ENCODE results near the gene USO1.
"Not testable (repeated sequence)": the region's sequence is repeated elsewhere in the genome, so short reads cannot be mapped to it uniquely, and the experiment has no call there.

USO1 gene

GRCh38 chr4:75771607-75772006, 47.2 kb downstream of the USO1 start:
- DNase-seq (ENCODE audit: low spot score): no peak

DNA sequence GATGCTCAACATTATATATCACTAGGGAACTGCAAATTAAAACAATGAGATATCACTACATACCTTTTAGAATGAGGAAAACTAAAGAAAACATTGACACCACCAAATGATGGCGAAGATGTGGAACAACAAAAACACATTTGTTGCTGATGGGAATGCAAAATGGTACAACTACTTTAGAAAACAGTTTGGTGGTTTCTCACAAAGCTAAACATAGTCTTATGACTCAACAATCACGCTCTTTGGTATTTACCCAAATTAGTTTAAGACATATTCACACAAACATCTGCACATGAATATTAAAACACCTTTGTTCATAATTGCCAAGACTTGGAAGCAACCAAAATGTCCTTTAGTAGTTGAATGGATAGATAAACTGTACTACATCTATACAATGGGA, 53.2 kb downstream of the USO1 start:
- no peak for DNase-seq (ENCODE audit: low spot score)

DNA sequence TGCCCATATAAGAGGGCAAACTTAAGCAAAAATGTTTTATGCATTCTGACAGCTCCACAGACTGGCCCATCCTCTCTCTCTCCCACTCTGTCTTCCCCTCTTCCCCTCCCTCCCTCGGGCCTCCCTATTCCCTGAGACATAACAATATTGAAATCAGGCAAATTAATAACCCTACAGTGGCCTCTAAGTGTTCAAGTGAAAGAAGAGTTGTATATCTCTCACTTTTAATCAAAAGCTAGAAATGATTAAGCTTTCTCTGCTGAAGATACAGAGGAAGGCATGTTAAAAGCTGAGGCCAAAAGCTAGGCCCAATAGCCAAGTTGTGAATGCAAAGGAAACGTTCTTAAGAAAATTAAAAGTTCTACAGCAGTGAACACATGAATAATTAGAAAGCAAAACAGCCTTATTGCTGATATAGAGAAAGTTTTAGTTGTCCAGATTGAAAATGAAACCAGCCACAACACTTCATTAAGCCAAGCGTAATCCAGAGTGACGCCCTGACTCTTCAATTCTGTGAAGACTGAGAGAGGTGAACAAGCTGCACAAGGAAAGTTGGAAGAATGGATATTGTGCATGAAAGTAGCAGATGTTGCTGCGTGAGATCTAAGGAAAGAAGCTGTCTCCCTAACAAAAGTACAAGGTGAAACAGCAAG, 54.9 kb downstream of the USO1 start:
- no peak for DNase-seq (ENCODE audit: low spot score)

- DNase-seq (ENCODE audit: low spot score): no peak
Measured at GRCh38 chr4:75781305-75781704, 56.9 kb downstream of the USO1 start.

DNA sequence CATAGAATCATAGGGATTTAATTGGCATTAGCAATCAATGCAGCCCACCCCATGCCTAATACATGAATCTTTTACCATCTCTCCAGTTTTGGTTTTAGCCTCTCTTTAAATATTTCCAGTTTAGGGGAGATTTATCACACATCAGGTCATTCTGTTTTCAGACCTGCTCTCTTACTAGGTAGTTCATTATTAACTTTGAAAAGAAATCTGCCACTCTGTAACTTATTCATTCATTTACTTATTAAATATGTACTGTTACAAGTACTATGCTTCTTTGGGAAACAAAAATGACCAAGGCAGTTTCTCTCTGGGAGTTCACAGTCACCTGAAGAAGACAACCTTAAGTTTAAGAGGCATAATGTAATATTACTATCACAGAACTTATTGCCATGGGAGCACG, 62.1 kb downstream of the USO1 start:
- DNase-seq (ENCODE audit: low spot score): no peak

- no peak for DNase-seq (ENCODE audit: low spot score)
Measured at GRCh38 chr4:75786938-75787337, 62.6 kb downstream of the USO1 start.

DNA sequence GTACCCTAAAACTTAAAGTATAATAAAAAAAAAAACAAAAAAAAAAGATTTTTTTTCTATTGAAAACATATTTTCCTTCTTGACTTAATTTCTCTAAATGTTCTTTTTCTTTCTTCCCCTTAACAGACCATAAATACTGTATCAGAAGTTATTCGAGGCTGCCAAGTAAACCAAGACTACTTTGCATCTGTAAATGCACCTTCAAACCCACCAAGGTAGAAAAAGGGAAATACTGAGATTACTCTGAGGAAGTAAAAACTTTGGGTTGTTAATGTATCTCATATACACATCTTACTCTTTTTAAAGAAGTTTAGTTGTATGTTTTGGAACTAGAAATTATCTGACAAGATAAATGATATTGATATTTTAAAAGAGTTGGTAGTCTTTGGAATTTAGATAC, 65.6 kb downstream of the USO1 start:
- no peak for DNase-seq (ENCODE audit: low spot score)

GRCh38 chr4:75800972-75801371, 76.6 kb downstream of the USO1 start:
- no peak for DNase-seq (ENCODE audit: low spot score)

GRCh38 chr4:75806035-75806434, 81.7 kb downstream of the USO1 start:
- DNase-seq (ENCODE audit: low spot score): not testable (repeated sequence)

- DNase-seq (ENCODE audit: low spot score): no peak
Measured at GRCh38 chr4:75817901-75818300, 93.5 kb downstream of the USO1 start.

- no peak for DNase-seq (ENCODE audit: low spot score)
Measured at GRCh38 chr4:75819121-75819520, 94.7 kb downstream of the USO1 start.

GRCh38 chr4:75820197-75820596, 95.8 kb downstream of the USO1 start:
- DNase-seq (ENCODE audit: low spot score): no peak

DNA sequence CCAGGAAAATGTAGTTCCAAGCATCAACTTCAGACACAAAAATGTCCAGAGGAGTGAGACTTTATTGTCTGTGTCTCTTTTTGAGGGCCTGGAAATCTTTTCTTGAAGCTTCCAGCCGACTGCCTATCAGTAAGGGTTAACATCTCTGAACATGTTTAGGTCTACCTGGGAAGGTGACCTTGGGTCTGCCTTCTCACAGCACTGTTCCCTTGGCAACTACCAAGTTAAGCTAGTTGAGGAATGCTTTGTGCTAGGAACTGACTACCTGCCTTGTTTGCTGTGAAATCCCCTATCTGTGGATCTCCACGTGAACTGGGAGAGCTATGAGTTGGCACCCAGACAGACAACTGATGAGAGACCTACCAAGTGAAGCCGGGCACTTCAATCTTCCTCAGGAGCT, 96.3 kb downstream of the USO1 start:
- no peak for DNase-seq (ENCODE audit: low spot score)

GRCh38 chr4:75821216-75821615, 96.8 kb downstream of the USO1 start:
- no peak for DNase-seq (ENCODE audit: low spot score)

GRCh38 chr4:75821966-75822365, 97.6 kb downstream of the USO1 start:
- DNase-seq (ENCODE audit: low spot score): no peak

- peak; percentile 10 for DNase-seq (ENCODE audit: low spot score)
Measured at GRCh38 chr4:75822416-75822815, 98.0 kb downstream of the USO1 start.

- no peak for DNase-seq (ENCODE audit: low spot score)
Measured at GRCh38 chr4:75823812-75824211, 99.4 kb downstream of the USO1 start.

- no peak for DNase-seq (ENCODE audit: low spot score)
Measured at GRCh38 chr4:75830906-75831305, 106.5 kb downstream of the USO1 start.

GRCh38 chr4:75831856-75832405, 107.6 kb downstream of the USO1 start:
- peak; percentile 28 for DNase-seq (ENCODE audit: low spot score)

DNA sequence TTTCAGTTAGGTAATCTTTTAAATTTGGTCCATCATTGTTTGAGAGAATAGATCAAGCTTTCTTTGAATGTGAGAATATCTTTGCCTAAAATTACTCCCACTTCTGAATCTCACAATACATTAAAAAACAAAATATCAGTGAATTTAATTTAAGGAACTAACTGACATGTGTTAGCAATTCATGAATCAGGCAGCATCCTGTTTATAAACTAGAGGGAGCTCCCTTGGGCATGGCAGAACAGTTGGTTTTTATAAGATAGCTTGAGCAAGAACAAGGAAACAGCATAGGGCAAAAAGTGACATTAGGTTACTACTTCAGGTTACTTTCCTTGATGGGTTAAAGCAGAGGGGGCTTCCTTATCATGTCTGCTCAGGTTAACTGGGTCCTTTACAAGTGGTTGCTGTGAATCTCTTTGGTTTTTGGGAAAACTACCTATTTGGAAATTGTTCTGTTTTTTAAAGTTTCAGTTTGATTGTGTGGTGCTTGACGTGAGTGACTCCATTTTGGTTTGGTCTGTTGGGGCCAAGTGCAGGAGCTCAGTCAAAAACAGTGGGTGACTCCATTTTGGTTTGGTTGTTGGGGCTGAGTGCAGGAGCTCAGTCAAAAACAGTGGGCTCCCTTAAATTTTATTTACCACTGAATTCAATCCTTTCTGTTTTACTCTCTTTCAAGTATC, 109.9 kb downstream of the USO1 start:
- no peak for DNase-seq (ENCODE audit: low spot score)

DNA sequence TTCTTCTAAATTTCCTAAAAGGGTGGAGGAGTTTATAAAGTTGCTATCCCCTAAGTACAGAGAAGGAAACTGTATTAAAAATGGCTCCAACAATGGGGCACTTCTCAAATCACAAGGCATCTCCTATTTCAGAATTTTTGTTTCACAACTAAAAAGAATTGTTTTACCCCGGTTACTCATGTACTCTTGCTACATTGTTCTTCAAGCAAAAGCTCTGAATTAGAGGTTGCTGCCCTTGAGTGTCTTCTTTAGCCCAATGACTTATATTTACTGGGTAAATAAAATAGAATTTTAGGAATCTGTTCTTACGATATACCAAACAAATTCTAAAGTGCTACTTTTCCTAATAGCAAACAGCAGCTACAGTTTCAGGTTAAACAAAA, 110.4 kb downstream of the USO1 start:
- DNase-seq (ENCODE audit: low spot score): no peak

- DNase-seq (ENCODE audit: low spot score): no peak
Measured at GRCh38 chr4:75841641-75842520, 117.5 kb downstream of the USO1 start.

- DNase-seq (ENCODE audit: low spot score): no peak
Measured at GRCh38 chr4:75843596-75843995, 119.2 kb downstream of the USO1 start.
